Stimulated activated CD4-positive, alpha-beta T cell treated with anti-CD3 and anti-CD28 coated beads, Interleukin-12 subunit alpha, Interleukin-12 subunit beta, amount 100 ng/mL, for 4 hours (primary cell): Measurements from ENCODE around the gene PIK3C2G.
"Not testable (repeated sequence)": the region's sequence is repeated elsewhere in the genome, so short reads cannot be mapped to it uniquely, and the experiment has no call there.

Experiments
- DNase-seq: peaks from one replicate; pipeline ENCODE4 v3.0.0-alpha.2; 2020

PIK3C2G gene

GRCh38 chr12:18261273-18261672, at the start of gene PIK3C2G:
Gene PIK3C2G (plus strand): TSS chr12:18261518. CDS start chr12:18282082, 20,564 bp downstream.
- no peak for DNase-seq

GRCh38 chr12:18217966-18218365, 43.4 kb upstream of the PIK3C2G start:
- no peak for DNase-seq

GRCh38 chr12:18221726-18222125, 39.6 kb upstream of the PIK3C2G start:
- DNase-seq = no peak

GRCh38 chr12:18222699-18223098, 38.6 kb upstream of the PIK3C2G start:
- DNase-seq = no peak

GRCh38 chr12:18224745-18225144, 36.6 kb upstream of the PIK3C2G start:
- DNase-seq = no peak

- DNase-seq = no peak
Observed at GRCh38 chr12:18239526-18239925, 21.8 kb upstream of the PIK3C2G start.

- DNase-seq = no peak
Observed at GRCh38 chr12:18242380-18243089, 18.8 kb upstream of the PIK3C2G start.

- no peak for DNase-seq
Observed at GRCh38 chr12:18243238-18243637, 18.1 kb upstream of the PIK3C2G start.

GRCh38 chr12:18246066-18246465, 15.3 kb upstream of the PIK3C2G start:
- no peak for DNase-seq

GRCh38 chr12:18250313-18250916, 10.9 kb upstream of the PIK3C2G start:
- DNase-seq = no peak

- no peak for DNase-seq
Observed at GRCh38 chr12:18254081-18254480, 7.2 kb upstream of the PIK3C2G start.

- not testable (repeated sequence) for DNase-seq
Observed at GRCh38 chr12:18255004-18255403, 6.3 kb upstream of the PIK3C2G start.

GRCh38 chr12:18257251-18257650, 4.1 kb upstream of the PIK3C2G start:
- no peak for DNase-seq

- DNase-seq = no peak
Observed at GRCh38 chr12:18258929-18259328, 2.4 kb upstream of the PIK3C2G start.

GRCh38 chr12:18259906-18260682, 1.2 kb upstream of the PIK3C2G start:
- DNase-seq = no peak

GRCh38 chr12:18261906-18262305, 588 bp downstream of the PIK3C2G start:
- DNase-seq = no peak

- no peak for DNase-seq
Observed at GRCh38 chr12:18262514-18262913, 1.2 kb downstream of the PIK3C2G start.

GRCh38 chr12:18264581-18265075, 3.3 kb downstream of the PIK3C2G start:
- no peak for DNase-seq

- no peak for DNase-seq
Observed at GRCh38 chr12:18267427-18268099, 6.2 kb downstream of the PIK3C2G start.

- DNase-seq = no peak
Observed at GRCh38 chr12:18270958-18271460, 9.7 kb downstream of the PIK3C2G start.

GRCh38 chr12:18275981-18276380, 14.7 kb downstream of the PIK3C2G start:
- DNase-seq = no peak

GRCh38 chr12:18277196-18277595, 15.9 kb downstream of the PIK3C2G start:
- DNase-seq = no peak

- DNase-seq = no peak
Observed at GRCh38 chr12:18280728-18281127, 19.4 kb downstream of the PIK3C2G start.
